MM.1S (cell line): Measurements from ENCODE around the gene AGER.

Experiments
- DNase-seq: peaks from one replicate; pipeline ENCODE4 v3.0.0-alpha.2; 2015
- H2AFZ ChIP-seq: fragments of 300-600 bp; sonication (generic); 2 replicates; pipeline ENCODE4 v1.6.0; 2016; ENCODE audit warnings: antibody characterized with exemption, low read length
- H3F3A ChIP-seq: fragments of 300-600 bp; sonication (generic); 2 replicates; pipeline ENCODE4 v1.6.1; 2016; ENCODE audit warnings: mild to moderate bottlenecking, antibody characterized with exemption, low read length, moderate library complexity, mixed read lengths; ENCODE audit not compliant: insufficient read depth
- H3K27ac ChIP-seq: fragments of 300-600 bp; sonication (generic); 2 replicates; pipeline ENCODE4 v1.5.1; 2016; ENCODE audit warnings: mild to moderate bottlenecking, low read length
- H3K27me3 ChIP-seq: fragments of 300-600 bp; sonication (generic); replicated peaks from 2 replicates; pipeline ENCODE4 v1.6.0; 2016; ENCODE audit warnings: low read length; ENCODE audit not compliant: insufficient read depth
- H3K36me3 ChIP-seq: fragments of 300-600 bp; sonication (generic); replicated peaks from 2 replicates; pipeline ENCODE4 v1.6.1; 2016; ENCODE audit warnings: mild to moderate bottlenecking, low read length, mixed read lengths; ENCODE audit not compliant: insufficient read depth
- H3K4me1 ChIP-seq: fragments of 300-600 bp; sonication (generic); 2 replicates; pipeline ENCODE4 v1.6.1; 2016; ENCODE audit warnings: low read length, mixed read lengths
- H3K4me2 ChIP-seq: fragments of 300-600 bp; sonication (generic); 2 replicates; pipeline ENCODE4 v1.6.0; 2016; ENCODE audit warnings: low read depth, low read length
- H3K4me3 ChIP-seq: fragments of 300-600 bp; sonication (generic); 2 replicates; pipeline ENCODE4 v1.5.1; 2016; ENCODE audit warnings: low read length, mixed read lengths
- H3K79me2 ChIP-seq: fragments of 300-600 bp; sonication (generic); 2 replicates; pipeline ENCODE4 v1.6.1; 2016; ENCODE audit warnings: mixed run types, low read length, mixed read lengths
- H3K9ac ChIP-seq: fragments of 300-600 bp; sonication (generic); 2 replicates; pipeline ENCODE4 v1.6.1; 2016; ENCODE audit warnings: low read length, mixed read lengths
- H3K9me2 ChIP-seq: fragments of 300-600 bp; sonication (generic); replicated peaks from 2 replicates; pipeline ENCODE4 v1.6.1; 2016; ENCODE audit warnings: mild to moderate bottlenecking, low read length, mixed read lengths; ENCODE audit not compliant: insufficient read depth
- H3K9me3 ChIP-seq: fragments of 300-600 bp; sonication (generic); replicated peaks from 2 replicates; pipeline ENCODE4 v1.6.1; 2016; ENCODE audit warnings: mild to moderate bottlenecking, low read length, mixed read lengths; ENCODE audit not compliant: insufficient read depth
- H4K20me1 ChIP-seq: fragments of 300-600 bp; sonication (generic); 2 replicates; pipeline ENCODE4 v1.6.1; 2016; ENCODE audit warnings: mild to moderate bottlenecking, low read length, moderate library complexity, mixed read lengths; ENCODE audit not compliant: insufficient read depth
- CTCF ChIP-seq: fragments of 300-600 bp; sonication (generic); IDR thresholded peaks from 2 replicates; pipeline ENCODE4 v1.5.1; 2016; ENCODE audit warnings: antibody characterized with exemption, low read length, mixed read lengths
- EZH2 ChIP-seq: fragments of 300-600 bp; sonication (generic); optimal IDR thresholded peaks from 2 replicates; pipeline ENCODE3; 2017; ENCODE audit warnings: low read depth, mild to moderate bottlenecking, antibody characterized with exemption, low read length, mixed read lengths
- EZH2phosphoT487 ChIP-seq: fragments of 300-600 bp; sonication (generic); IDR thresholded peaks from 2 replicates; pipeline ENCODE4 v1.6.1; 2018; ENCODE audit warnings: antibody characterized with exemption, low read length

The AGER gene

DNA sequence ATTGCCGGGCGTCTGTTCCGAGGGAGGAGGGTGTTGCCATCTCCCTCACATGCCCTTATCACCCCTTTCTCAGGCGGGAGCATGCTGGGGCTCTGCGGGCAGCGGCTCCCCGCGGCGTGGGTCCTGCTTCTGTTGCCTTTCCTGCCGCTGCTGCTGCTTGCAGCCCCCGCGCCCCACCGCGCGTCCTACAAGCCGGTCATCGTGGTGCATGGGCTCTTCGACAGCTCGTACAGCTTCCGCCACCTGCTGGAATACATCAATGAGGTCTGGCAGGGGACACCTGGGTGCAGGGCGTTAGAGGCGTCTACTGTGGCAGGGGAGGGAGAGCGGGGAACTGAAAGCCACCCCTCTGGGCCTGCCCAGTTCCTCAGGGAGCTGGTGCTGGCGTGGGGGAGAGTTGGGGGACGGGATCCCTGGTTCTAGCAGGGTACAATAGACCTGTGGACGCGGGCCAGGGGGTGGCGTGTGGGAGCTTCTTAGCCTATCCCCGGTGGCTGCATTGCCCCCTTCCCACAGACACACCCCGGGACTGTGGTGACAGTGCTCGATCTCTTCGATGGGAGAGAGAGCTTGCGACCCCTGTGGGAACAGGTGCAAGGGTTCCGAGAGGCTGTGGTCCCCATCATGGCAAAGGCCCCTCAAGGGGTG, 29.4 kb downstream of the AGER start:
- H3K9ac ChIP-seq: peak overlapping the region; percentile 44; the same call in 1 of the 2 replicates
- H3K27ac ChIP-seq: no peak overlapping the region
- peak overlapping the region; percentile 98 for H2AFZ ChIP-seq

GRCh38 chr6:32153564-32154513, 30.2 kb downstream of the AGER start, which contains the start of gene PPT2:
Gene PPT2 (plus strand): TSS chr6:32154141. CDS start chr6:32154595, 454 bp downstream.
- Histone ChIP-seq H3K79me2 (no peaks in the 10 kb centered on the region), H3K9ac (peak within 1 kb of the TSS; percentile 44; the same call in 1 of the 2 replicates), H3K36me3 (no peaks in the 10 kb centered on the region), H3F3A (no peaks in the 10 kb centered on the region), H3K9me2 (no peaks in the 10 kb centered on the region), H3K27me3 (peaks cover 51% of the 10 kb centered on the region), H3K4me2 (peak within 1 kb of the TSS; percentile 99), H4K20me1 (no peaks in the 10 kb centered on the region), H3K9me3 (no peaks in the 10 kb centered on the region), H3K4me1 (0 out of 2 replicates have a peak, but pooled peaks cover 4% of the 10 kb centered on the region), H3K4me3 (peak within 1 kb of the TSS; percentile 79), H3K27ac (no peak within 1 kb of the TSS), H2AFZ (peak within 1 kb of the TSS; percentile 98)
- TF ChIP-seq EZH2phosphoT487 (no peak), CTCF (no peak), EZH2 (no peak)
- peak; percentile 11 for DNase-seq

More for the DNA sequence above, 29.4 kb downstream of the AGER start:
- no peaks in the 10 kb centered on the region for H3K36me3 ChIP-seq
- no peaks in the 10 kb centered on the region for H3K9me2 ChIP-seq
- H3K9me3 ChIP-seq: no peaks in the 10 kb centered on the region
- TF ChIP-seq CTCF: peak; percentile 67
- TF ChIP-seq EZH2: no peak
- TF ChIP-seq EZH2phosphoT487: no peak
- H3K4me3 ChIP-seq: peak overlapping the region; percentile 79
- no peaks in the 10 kb centered on the region for H4K20me1 ChIP-seq
- DNase-seq: peak; percentile 74
- H3K79me2 ChIP-seq: no peaks in the 10 kb centered on the region
- H3F3A ChIP-seq: no peaks in the 10 kb centered on the region
- H3K4me2 ChIP-seq: peak overlapping the region; percentile 99
- H3K4me1 ChIP-seq: 0 out of 2 replicates have a peak, but pooled peaks cover 4% of the 10 kb centered on the region
- peaks cover 43% of the 10 kb centered on the region for H3K27me3 ChIP-seq

DNA sequence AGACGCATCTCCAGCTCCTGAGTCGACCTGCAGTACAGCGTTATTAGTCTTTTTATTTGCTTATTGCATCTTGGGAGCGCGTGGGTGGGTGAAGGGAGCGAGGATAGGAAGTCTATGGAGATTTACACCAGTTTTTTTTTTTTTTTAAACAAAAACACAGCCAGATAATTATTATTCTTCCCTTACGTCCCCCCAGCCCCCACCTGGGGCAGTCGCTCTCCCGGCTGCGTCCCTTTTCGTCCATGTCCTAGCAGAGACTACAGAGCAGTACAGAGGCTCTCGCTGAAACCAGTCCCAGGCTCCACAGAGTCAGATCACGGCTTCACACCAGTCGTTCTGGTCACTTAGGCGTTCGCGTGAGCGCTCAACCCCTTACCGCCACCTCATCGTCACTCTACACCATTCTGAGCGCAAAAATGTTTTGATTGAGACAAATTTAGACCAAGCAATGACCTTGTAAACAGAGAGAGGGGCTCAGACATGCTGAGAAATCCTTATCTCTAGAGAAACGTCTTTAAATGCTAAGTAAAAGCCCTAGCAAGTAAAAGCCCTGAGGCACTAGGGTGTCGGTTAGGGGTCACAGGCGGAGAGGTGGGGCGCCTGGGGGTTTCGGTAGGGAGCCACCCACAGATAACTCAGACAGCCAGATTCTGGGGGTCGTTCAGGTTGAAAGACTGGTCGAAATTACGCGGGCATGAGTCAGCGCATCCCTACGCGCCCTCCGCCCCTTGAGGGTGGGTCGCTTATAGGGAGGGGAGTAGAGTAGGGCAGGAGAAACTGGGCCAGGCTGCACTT, 31.1 kb downstream of the AGER start:
- no peak overlapping the region for H3K27ac ChIP-seq
- H3K9me2 ChIP-seq: no peaks in the 10 kb centered on the region
- no peaks in the 10 kb centered on the region for H3K9me3 ChIP-seq
- TF ChIP-seq EZH2: no peak
- TF ChIP-seq CTCF: no peak
- TF ChIP-seq EZH2phosphoT487: no peak
- DNase-seq: no peak
- no peaks in the 10 kb centered on the region for H3K79me2 ChIP-seq
- 0 out of 2 replicates have a peak, but pooled peaks cover 4% of the 10 kb centered on the region for H3K4me1 ChIP-seq
- H3F3A ChIP-seq: no peaks in the 10 kb centered on the region
- H3K4me2 ChIP-seq: no peak overlapping the region
- no peak overlapping the region for H3K4me3 ChIP-seq
- peaks cover 60% of the 10 kb centered on the region for H3K27me3 ChIP-seq
- no peak overlapping the region for H2AFZ ChIP-seq
- no peaks in the 10 kb centered on the region for H3K36me3 ChIP-seq
- no peaks in the 10 kb centered on the region for H4K20me1 ChIP-seq
- H3K9ac ChIP-seq: no peak overlapping the region
